ENCODE measurements around the gene MIEN1.
A peak's percentile ranks its signal among the peaks of the same experiment; 100 is the strongest.

The MIEN1 gene

GRCh38 chr17:39696731-39697130, 33.6 kb downstream of the MIEN1 start:
- no peak for DNase-seq

GRCh38 chr17:39695089-39695474, 35.2 kb downstream of the MIEN1 start:
- DNase-seq, result no peak

GRCh38 chr17:39694593-39694992, 35.7 kb downstream of the MIEN1 start:
- DNase-seq, result no peak

GRCh38 chr17:39688945-39689344, 41.4 kb downstream of the MIEN1 start:
- no peak for DNase-seq

- no peak for DNase-seq
Observed at GRCh38 chr17:39688475-39688835, 41.9 kb downstream of the MIEN1 start.

- DNase-seq, result peak; percentile 88
Observed at GRCh38 chr17:39687546-39688474, 42.5 kb downstream of the MIEN1 start, which contains the start of gene PGAP3. PGAP3 (minus strand) TSS chr17:39688057; CDS start chr17:39688014, 43 bp downstream.

- no peak for DNase-seq
Observed at GRCh38 chr17:39687101-39687545, 43.2 kb downstream of the MIEN1 start.

GRCh38 chr17:39684369-39685192, 45.8 kb downstream of the MIEN1 start:
- no peak for DNase-seq

- DNase-seq, result no peak
Observed at GRCh38 chr17:39683295-39683939, 46.9 kb downstream of the MIEN1 start.

GRCh38 chr17:39679521-39680192, 50.7 kb downstream of the MIEN1 start:
- DNase-seq, result no peak
